MM.1S (cell line): ENCODE measurements around the gene BARX2.

Experiments
- DNase-seq: peaks from one replicate; pipeline ENCODE4 v3.0.0-alpha.2; 2015
- H2AFZ ChIP-seq: fragments of 300-600 bp; sonication (generic); 2 replicates; pipeline ENCODE4 v1.6.0; 2016; ENCODE audit warnings: antibody characterized with exemption, low read length
- H3F3A ChIP-seq: fragments of 300-600 bp; sonication (generic); 2 replicates; pipeline ENCODE4 v1.6.1; 2016; ENCODE audit warnings: mild to moderate bottlenecking, antibody characterized with exemption, low read length, moderate library complexity, mixed read lengths; ENCODE audit not compliant: insufficient read depth
- H3K27ac ChIP-seq: fragments of 300-600 bp; sonication (generic); 2 replicates; pipeline ENCODE4 v1.5.1; 2016; ENCODE audit warnings: mild to moderate bottlenecking, low read length
- H3K27me3 ChIP-seq: fragments of 300-600 bp; sonication (generic); replicated peaks from 2 replicates; pipeline ENCODE4 v1.6.0; 2016; ENCODE audit warnings: low read length; ENCODE audit not compliant: insufficient read depth
- H3K36me3 ChIP-seq: fragments of 300-600 bp; sonication (generic); replicated peaks from 2 replicates; pipeline ENCODE4 v1.6.1; 2016; ENCODE audit warnings: mild to moderate bottlenecking, low read length, mixed read lengths; ENCODE audit not compliant: insufficient read depth
- H3K4me1 ChIP-seq: fragments of 300-600 bp; sonication (generic); 2 replicates; pipeline ENCODE4 v1.6.1; 2016; ENCODE audit warnings: low read length, mixed read lengths
- H3K4me2 ChIP-seq: fragments of 300-600 bp; sonication (generic); 2 replicates; pipeline ENCODE4 v1.6.0; 2016; ENCODE audit warnings: low read depth, low read length
- H3K4me3 ChIP-seq: fragments of 300-600 bp; sonication (generic); 2 replicates; pipeline ENCODE4 v1.5.1; 2016; ENCODE audit warnings: low read length, mixed read lengths
- H3K79me2 ChIP-seq: fragments of 300-600 bp; sonication (generic); 2 replicates; pipeline ENCODE4 v1.6.1; 2016; ENCODE audit warnings: mixed run types, low read length, mixed read lengths
- H3K9ac ChIP-seq: fragments of 300-600 bp; sonication (generic); 2 replicates; pipeline ENCODE4 v1.6.1; 2016; ENCODE audit warnings: low read length, mixed read lengths
- H3K9me2 ChIP-seq: fragments of 300-600 bp; sonication (generic); replicated peaks from 2 replicates; pipeline ENCODE4 v1.6.1; 2016; ENCODE audit warnings: mild to moderate bottlenecking, low read length, mixed read lengths; ENCODE audit not compliant: insufficient read depth
- H3K9me3 ChIP-seq: fragments of 300-600 bp; sonication (generic); replicated peaks from 2 replicates; pipeline ENCODE4 v1.6.1; 2016; ENCODE audit warnings: mild to moderate bottlenecking, low read length, mixed read lengths; ENCODE audit not compliant: insufficient read depth
- H4K20me1 ChIP-seq: fragments of 300-600 bp; sonication (generic); 2 replicates; pipeline ENCODE4 v1.6.1; 2016; ENCODE audit warnings: mild to moderate bottlenecking, low read length, moderate library complexity, mixed read lengths; ENCODE audit not compliant: insufficient read depth
- CTCF ChIP-seq: fragments of 300-600 bp; sonication (generic); IDR thresholded peaks from 2 replicates; pipeline ENCODE4 v1.5.1; 2016; ENCODE audit warnings: antibody characterized with exemption, low read length, mixed read lengths
- EZH2 ChIP-seq: fragments of 300-600 bp; sonication (generic); optimal IDR thresholded peaks from 2 replicates; pipeline ENCODE3; 2017; ENCODE audit warnings: low read depth, mild to moderate bottlenecking, antibody characterized with exemption, low read length, mixed read lengths
- EZH2phosphoT487 ChIP-seq: fragments of 300-600 bp; sonication (generic); IDR thresholded peaks from 2 replicates; pipeline ENCODE4 v1.6.1; 2018; ENCODE audit warnings: antibody characterized with exemption, low read length

BARX2 gene

DNA sequence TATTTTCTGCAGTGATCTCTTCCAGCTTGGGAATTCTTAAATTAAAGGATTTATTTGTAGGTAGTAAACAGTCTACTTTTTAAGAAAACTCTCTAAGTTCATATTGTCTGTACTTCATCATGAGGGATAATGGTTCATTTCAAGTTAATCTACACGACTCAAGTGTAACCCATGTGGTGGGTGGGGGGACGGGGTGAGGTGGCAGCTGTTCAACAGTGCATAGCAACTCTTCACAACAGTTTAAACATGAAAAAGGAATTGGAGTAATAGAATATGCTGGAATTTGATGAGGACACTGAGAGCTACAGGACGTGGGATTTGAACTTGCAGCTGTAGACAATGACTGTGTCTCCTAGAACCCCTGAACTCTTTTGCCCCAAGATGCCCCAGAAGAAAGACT, 20.8 kb downstream of the BARX2 start:
- Histone ChIP-seq H3K79me2 (peaks cover 97% of the 10 kb centered on the region), H3K4me3 (no peak overlapping the region), H3K27me3 (no peaks in the 10 kb centered on the region), H3F3A (peaks cover 17% of the 10 kb centered on the region), H2AFZ (no peak overlapping the region), H3K4me1 (peaks cover 44% of the 10 kb centered on the region), H4K20me1 (no peaks in the 10 kb centered on the region), H3K36me3 (0 out of 2 replicates have a peak, but pooled peaks cover 2% of the 10 kb centered on the region), H3K27ac (no peak overlapping the region), H3K9me2 (no peaks in the 10 kb centered on the region), H3K4me2 (no peak overlapping the region), H3K9ac (no peak overlapping the region), H3K9me3 (no peaks in the 10 kb centered on the region)
- no peak for DNase-seq
- TF ChIP-seq EZH2phosphoT487 (no peak), CTCF (no peak), EZH2 (no peak)

DNA sequence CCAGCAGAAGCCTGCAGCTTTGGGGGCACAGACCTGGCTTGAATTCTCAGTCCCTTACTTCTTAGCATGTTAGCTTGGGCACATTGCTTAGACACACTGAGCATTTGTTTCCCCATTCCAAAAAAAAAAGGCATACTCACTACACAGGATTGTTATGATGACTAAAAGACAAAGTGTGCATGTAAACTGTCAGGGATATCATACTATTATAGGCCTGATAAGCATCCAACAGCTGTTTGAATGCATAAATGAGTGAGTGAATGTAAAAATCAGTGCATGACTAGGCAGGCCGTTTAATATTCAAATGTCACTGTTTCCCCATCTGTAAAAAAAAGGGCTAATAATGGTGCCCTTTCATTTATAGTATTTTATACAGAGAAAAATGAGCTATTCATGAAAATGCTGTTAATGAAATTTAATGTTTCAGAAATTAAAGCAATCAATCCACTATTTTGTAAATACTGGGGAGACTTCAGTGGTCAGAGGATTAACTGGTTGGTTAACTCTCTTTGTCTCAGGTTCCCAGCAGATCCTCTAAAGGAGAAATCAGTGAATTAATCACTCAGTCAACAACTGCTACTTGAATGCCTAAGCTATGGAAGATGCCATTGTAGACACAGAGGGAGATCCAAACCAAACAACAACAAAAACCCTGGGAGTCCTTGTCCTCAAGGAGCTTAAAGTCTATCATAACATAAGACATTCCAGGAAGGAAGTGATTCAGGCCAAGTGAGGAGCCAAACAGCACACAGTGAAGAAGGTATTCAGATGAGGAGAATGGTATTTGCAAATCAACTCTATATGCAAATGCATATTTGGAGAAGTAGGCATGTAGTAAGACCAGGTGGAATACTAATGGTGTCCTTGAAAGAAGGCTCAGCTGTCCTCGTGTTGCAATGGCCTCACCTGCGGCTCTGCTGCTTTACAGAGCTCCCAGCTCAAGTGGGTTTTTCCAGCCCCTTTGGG, 26.8 kb downstream of the BARX2 start:
- Histone ChIP-seq H3K9me3 (no peaks in the 10 kb centered on the region), H3K79me2 (peaks cover 100% of the 10 kb centered on the region), H3K4me1 (peaks cover 15% of the 10 kb centered on the region; the same call in 1 of the 2 replicates), H3K9me2 (no peaks in the 10 kb centered on the region), H3K9ac (no peak overlapping the region), H3K27ac (no peak overlapping the region), H3K4me3 (no peak overlapping the region), H3K4me2 (no peak overlapping the region), H4K20me1 (0 out of 2 replicates have a peak, but pooled peaks cover 9% of the 10 kb centered on the region), H3F3A (no peaks in the 10 kb centered on the region), H3K36me3 (peaks cover 9% of the 10 kb centered on the region; the same call in 1 of the 2 replicates), H3K27me3 (no peaks in the 10 kb centered on the region), H2AFZ (no peak overlapping the region)
- TF ChIP-seq EZH2 (no peak), EZH2phosphoT487 (no peak), CTCF (no peak)
- no peak for DNase-seq

DNA sequence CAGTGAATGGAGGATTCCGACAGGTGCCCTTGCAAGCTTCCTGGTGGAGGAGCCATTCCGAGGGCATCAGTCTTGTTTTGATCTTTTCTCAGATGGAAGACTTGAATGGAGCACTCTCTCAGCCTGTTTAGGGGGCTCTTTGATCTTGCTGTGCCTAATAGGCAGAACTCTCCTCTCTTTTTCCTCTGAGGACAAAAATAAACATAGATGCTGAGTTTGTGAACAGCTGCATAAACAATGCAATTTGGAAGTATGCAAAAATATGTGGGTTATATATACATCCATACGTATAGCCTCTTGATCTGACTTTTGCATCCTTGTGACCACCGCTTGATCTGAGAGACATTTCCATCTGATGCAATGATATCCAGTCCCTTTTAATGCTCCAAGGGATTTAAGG, 29.1 kb downstream of the BARX2 start:
- H3K9me3 ChIP-seq = no peaks in the 10 kb centered on the region
- peaks cover 7% of the 10 kb centered on the region; the same call in 1 of the 2 replicates for H3K4me1 ChIP-seq
- no peak for DNase-seq
- H2AFZ ChIP-seq = no peak overlapping the region
- no peaks in the 10 kb centered on the region for H3K27me3 ChIP-seq
- H4K20me1 ChIP-seq = 0 out of 2 replicates have a peak, but pooled peaks cover 9% of the 10 kb centered on the region
- TF ChIP-seq EZH2 (no peak), EZH2phosphoT487 (no peak), CTCF (no peak)
- peaks cover 7% of the 10 kb centered on the region; the same call in 1 of the 2 replicates for H3K36me3 ChIP-seq
- H3K4me3 ChIP-seq = no peak overlapping the region
- H3K9ac ChIP-seq = no peak overlapping the region
- H3K27ac ChIP-seq = no peak overlapping the region
- peaks cover 100% of the 10 kb centered on the region for H3K79me2 ChIP-seq
- no peaks in the 10 kb centered on the region for H3K9me2 ChIP-seq
- H3K4me2 ChIP-seq = no peak overlapping the region
- no peaks in the 10 kb centered on the region for H3F3A ChIP-seq
